GM12864 (cell line): ENCODE data around the gene SLC25A1.

ENCODE experiments used
- DNase-seq: peaks from one replicate; pipeline ENCODE4 v3.0.0-alpha.2; 2011; ENCODE audit warnings: low read depth
- H3K4me3 ChIP-seq: 2 replicates; pipeline ENCODE4 v1.5.1; 2011; ENCODE audit warnings: mild to moderate bottlenecking, low read depth, low read length, control low read depth
- CTCF ChIP-seq: IDR thresholded peaks from 2 replicates; pipeline ENCODE4 v1.5.1; 2011; ENCODE audit warnings: low read depth, mild to moderate bottlenecking, moderate library complexity, low read length, control low read depth, inconsistent platforms; ENCODE audit errors: missing control alignments

The SLC25A1 gene

GRCh38 chr22:19223110-19223509 lies 44.6 kb upstream of the SLC25A1 start:
- DNase-seq, result no peak
- H3K4me3 ChIP-seq, result no peak overlapping the region
- no peak for TF ChIP-seq CTCF

- no peak for TF ChIP-seq CTCF
Measured at GRCh38 chr22:19222242-19223005, 43.9 kb upstream of the SLC25A1 start.

GRCh38 chr22:19220867-19221266 lies 42.3 kb upstream of the SLC25A1 start:
- DNase-seq, result no peak
- H3K4me3 ChIP-seq, result no peak overlapping the region
- TF ChIP-seq CTCF, result no peak

More at GRCh38 chr22:19222242-19223005, 43.9 kb upstream of the SLC25A1 start:
- DNase-seq, result no peak
- H3K4me3 ChIP-seq, result no peak overlapping the region

GRCh38 chr22:19218541-19219233 lies 40.2 kb upstream of the SLC25A1 start:
- no peak for TF ChIP-seq CTCF
- no peak for DNase-seq
- H3K4me3 ChIP-seq, result no peak overlapping the region

- no peak for DNase-seq
- no peak for TF ChIP-seq CTCF
- no peak overlapping the region for H3K4me3 ChIP-seq
Measured at GRCh38 chr22:19216579-19216978, 38.0 kb upstream of the SLC25A1 start.

- no peak overlapping the region for H3K4me3 ChIP-seq
- TF ChIP-seq CTCF, result no peak
- DNase-seq, result no peak
Measured at GRCh38 chr22:19215360-19215759, 36.8 kb upstream of the SLC25A1 start.

- H3K4me3 ChIP-seq, result no peak overlapping the region
- DNase-seq, result no peak
- TF ChIP-seq CTCF, result no peak
Measured at GRCh38 chr22:19214078-19214473, 35.5 kb upstream of the SLC25A1 start.
